HepG2 (cell line): ENCODE data around the gene POC1A. TPM values are rescaled to one million over a fixed set of nuclear protein-coding genes. Genes with fewer than 3 reads are reported as not detected.

Experiments
- ATAC-seq: fragments of 200-7000 bp; cut with Tn5 transposase; 3 replicates; pipeline ENCODE4 v1.9.1; 2020; ENCODE audit warnings: mild to moderate bottlenecking, moderate library complexity
- BruUV-seq: library from RNA; stranded (reverse); fragments of 400-500 nt; replicated peaks from 2 replicates; lab custom pipeline; 2021; lab: Mats Ljungman, UMichigan
- CTCF ChIA-PET: fragments of 300-600 bp; formaldehyde crosslinking; extraction: SDS; loops from one replicate; lab custom pipeline; 2021; ENCODE audit warnings: low total read pairs, inconsistent platforms, low intra/inter-chr PET ratio; lab: Yijun Ruan, JAX
- POLR2A ChIA-PET: fragments of 350-600 bp; sonication (Branson Sonifier 250); formaldehyde crosslinking; loops from one replicate; lab custom pipeline; 2020; ENCODE audit warnings: antibody characterized with exemption, inconsistent platforms; lab: Yijun Ruan, JAX
- DNase-seq: peaks from one replicate; pipeline ENCODE4 v3.0.0-alpha.2; 2015; ENCODE audit warnings: low spot score
- FAIRE-seq: peaks from 3 replicates; lab custom pipeline; 2011; peaks lifted over from hg19 to GRCh38; lab: Jason Lieb, UNC
- H2AFZ ChIP-seq: one replicate; pipeline ENCODE4 v1.6.1; 2011; ENCODE audit warnings: low read length, inconsistent platforms
- H3K27ac ChIP-seq: fragments of 300-600 bp; 3 replicates; pipeline ENCODE4 v1.8.0; 2011; ENCODE audit warnings: mixed run types, mild to moderate bottlenecking, mixed read lengths, low read length, inconsistent platforms; ENCODE audit not compliant: insufficient read depth; ENCODE audit errors: extremely low read length
- H3K27me3 ChIP-seq, 2 experiments: fragments of 200-600 bp in 1 of 2; 2 replicates in 1 of 2; 3 replicates in 1 of 2; pipeline versions ENCODE4 v1.6.0 to v1.8.0; 2011; ENCODE audit warnings: low read length in 2 of 2, mild to moderate bottlenecking in 2 of 2, moderate library complexity in 2 of 2, inconsistent platforms in 1 of 2; ENCODE audit not compliant: insufficient read depth in 2 of 2, control insufficient read depth in 1 of 2
- H3K36me3 ChIP-seq, 2 experiments: fragments of 200-600 bp in 1 of 2; replicated peaks in 1 of 2; 2 replicates in 1 of 2; 3 replicates in 1 of 2; pipeline versions ENCODE4 v1.5.1 to v1.8.0; 2011; ENCODE audit warnings: low read length in 2 of 2, inconsistent platforms in 1 of 2; ENCODE audit not compliant: insufficient read depth in 2 of 2, control insufficient read depth in 1 of 2
- H3K4me1 ChIP-seq: 2 replicates; pipeline ENCODE4 v1.5.1; 2012; ENCODE audit warnings: low read length, inconsistent platforms; ENCODE audit not compliant: insufficient read depth
- H3K4me2 ChIP-seq: 2 replicates; pipeline ENCODE4 v1.6.0; 2011; ENCODE audit warnings: low read depth, low read length, inconsistent platforms
- H3K4me3 ChIP-seq, 3 experiments: fragments of 200-600 bp in 1 of 3; sonication (generic), shearing (Covaris generic) in 1 of 3; replicated peaks in 1 of 3; 2 replicates each; pipeline ENCODE4 v1.5.1; 2011 to 2016; ENCODE audit warnings: low read length in 3 of 3, inconsistent platforms in 2 of 3, low read depth in 2 of 3, mild to moderate bottlenecking in 2 of 3, control low read depth in 1 of 3, mixed read lengths in 1 of 3; ENCODE audit not compliant: insufficient read depth in 1 of 3
- H3K79me2 ChIP-seq: one replicate; pipeline ENCODE4 v1.6.1; 2011; ENCODE audit warnings: low read length, inconsistent platforms; ENCODE audit not compliant: insufficient read depth
- H3K9ac ChIP-seq: 2 replicates; pipeline ENCODE4 v1.6.0; 2011; ENCODE audit warnings: mild to moderate bottlenecking, low read depth, low read length, inconsistent platforms; ENCODE audit not compliant: insufficient read depth
- H3K9me3 ChIP-seq: 2 replicates; pipeline ENCODE4 v1.5.1; 2012; ENCODE audit warnings: mild to moderate bottlenecking, low read length
- H4K20me1 ChIP-seq: 2 replicates; pipeline ENCODE4 v1.6.0; 2011; ENCODE audit warnings: inconsistent platforms, mild to moderate bottlenecking, low read length, moderate library complexity; ENCODE audit not compliant: insufficient read depth
- AGO1 ChIP-seq: fragments of 200-400 bp; formaldehyde crosslinking; IDR thresholded peaks from 2 replicates; pipeline ENCODE4 v1.6.1; 2017; ENCODE audit warnings: mild to moderate bottlenecking, low read depth, low read length, moderate library complexity; ENCODE audit not compliant: poor library complexity, severe bottlenecking
- HHEX ChIP-seq: IDR thresholded peaks from 2 replicates; pipeline ENCODE4 v1.6.1; 2016; ENCODE audit warnings: control low read depth
- U2AF2 ChIP-seq: fragments of 200-400 bp; formaldehyde crosslinking; IDR thresholded peaks from 2 replicates; pipeline ENCODE4 v1.6.1; 2017; ENCODE audit warnings: low read depth, mild to moderate bottlenecking, low read length
- ZBTB8A ChIP-seq: sonication (generic); formaldehyde crosslinking; IDR thresholded peaks from 2 replicates; pipeline ENCODE4 v1.4.0; 2020; ENCODE audit warnings: mild to moderate bottlenecking, low read depth, missing genetic modification reagents, borderline replicate concordance
- ZNF281 ChIP-seq: sonication (generic); formaldehyde crosslinking; IDR thresholded peaks from 2 replicates; pipeline ENCODE4 v1.4.0; 2020; ENCODE audit warnings: missing genetic modification reagents, borderline replicate concordance
- ZNF331 ChIP-seq: sonication (generic); formaldehyde crosslinking; IDR thresholded peaks from 2 replicates; pipeline ENCODE4 v1.4.0; 2020; ENCODE audit warnings: missing genetic modification reagents
- WGBS: methylation state at CpG from one replicate; pipeline ENCODE4 v1.1.6; 2017; ENCODE audit warnings: low lambda C conversion rate; 5-methylcytosine and 5-hydroxymethylcytosine counted together
- in situ Hi-C: cut with HindIII; loops from 2 replicates; pipeline ENCODE4 v1.10.0; 2017; ENCODE audit warnings: low pct_unique_long_range_greater_than_20kb; ENCODE audit not compliant: extremely low pct_ligation_motif_present
- intact Hi-C: fragments of 100-400 bp; cut with micrococcal nuclease; formaldehyde crosslinking; loops from one replicate; pipeline ENCODE4 v1.10.0; 2022; ENCODE audit not compliant: unreplicated experiment
- polyA plus RNA-seq, 8 experiments: library from polyadenylated mRNA; depleted of rRNA in 3 of 8; stranded (reverse) in 7 of 8; unstranded in 1 of 8; fragments of >200 nt; fragmentation: Illumina TruSeq in 4 of 8; extraction: Trizol in 4 of 8; gene quantifications; 2 replicates each; pipeline versions ENCODE4 v1.2.1 to v1.2.3, GENCODE V29; 2011 to 2016; ENCODE audit warnings: low read depth in 4 of 8, missing spikeins in 1 of 8, mixed read lengths in 1 of 8; ENCODE audit not compliant: insufficient read depth in 1 of 8
- total RNA-seq, 5 experiments: library from RNA; depleted of rRNA; stranded (reverse); fragments of >200 nt; fragmentation: Illumina TruSeq; extraction: Trizol; gene quantifications; 2 replicates each; pipeline ENCODE4 v1.2.3, GENCODE V29; 2016; ENCODE audit warnings: low read depth in 1 of 5
- TF ChIP-seq, protein P1 (sequence below): sonication (generic); formaldehyde crosslinking; IDR thresholded peaks from 2 replicates; pipeline ENCODE4 v1.4.0; 2020; ENCODE audit warnings: missing genetic modification reagents

The POC1A gene
- total and polyA plus RNA-seq, 2 of the 13 experiments (the other 11 are each of a cell fraction or from before 2014, with no cell fraction given): 14.6 to 20.0 TPM

GRCh38 chr3:52190294-52191074 lies 36.3 kb upstream of the POC1A start:
- ATAC-seq: no peak; the same call in 2 of the 3 replicates
- CTCF ChIA-PET: no interaction called here
- no peak for FAIRE-seq
- POLR2A ChIA-PET: no interaction called here
- H4K20me1 ChIP-seq: no peaks in the 10 kb centered on the region
- no peak overlapping the region for H3K4me3 ChIP-seq
- no peak overlapping the region for H3K4me2 ChIP-seq
- intact Hi-C loops: no loop called here
- H3K27me3 ChIP-seq: peaks cover 0 to 6% of the 10 kb centered on the region in 2 experiments; a peak in 1 of 5 replicates
- no peak overlapping the region for H3K9ac ChIP-seq
- no peak for DNase-seq
- no peaks in the 10 kb centered on the region for H3K9me3 ChIP-seq
- H2AFZ ChIP-seq: no peak overlapping the region
- no peak for TF ChIP-seq HHEX (CRISPR knock-in tag)
- no peak for TF ChIP-seq U2AF2
- no peak for TF ChIP-seq ZNF331 (CRISPR knock-in tag)
- TF ChIP-seq, protein P1, sequence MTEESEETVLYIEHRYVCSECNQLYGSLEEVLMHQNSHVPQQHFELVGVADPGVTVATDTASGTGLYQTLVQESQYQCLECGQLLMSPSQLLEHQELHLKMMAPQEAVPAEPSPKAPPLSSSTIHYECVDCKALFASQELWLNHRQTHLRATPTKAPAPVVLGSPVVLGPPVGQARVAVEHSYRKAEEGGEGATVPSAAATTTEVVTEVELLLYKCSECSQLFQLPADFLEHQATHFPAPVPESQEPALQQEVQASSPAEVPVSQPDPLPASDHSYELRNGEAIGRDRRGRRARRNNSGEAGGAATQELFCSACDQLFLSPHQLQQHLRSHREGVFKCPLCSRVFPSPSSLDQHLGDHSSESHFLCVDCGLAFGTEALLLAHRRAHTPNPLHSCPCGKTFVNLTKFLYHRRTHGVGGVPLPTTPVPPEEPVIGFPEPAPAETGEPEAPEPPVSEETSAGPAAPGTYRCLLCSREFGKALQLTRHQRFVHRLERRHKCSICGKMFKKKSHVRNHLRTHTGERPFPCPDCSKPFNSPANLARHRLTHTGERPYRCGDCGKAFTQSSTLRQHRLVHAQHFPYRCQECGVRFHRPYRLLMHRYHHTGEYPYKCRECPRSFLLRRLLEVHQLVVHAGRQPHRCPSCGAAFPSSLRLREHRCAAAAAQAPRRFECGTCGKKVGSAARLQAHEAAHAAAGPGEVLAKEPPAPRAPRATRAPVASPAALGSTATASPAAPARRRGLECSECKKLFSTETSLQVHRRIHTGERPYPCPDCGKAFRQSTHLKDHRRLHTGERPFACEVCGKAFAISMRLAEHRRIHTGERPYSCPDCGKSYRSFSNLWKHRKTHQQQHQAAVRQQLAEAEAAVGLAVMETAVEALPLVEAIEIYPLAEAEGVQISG (CRISPR knock-in tag): no peak
- no peak for TF ChIP-seq AGO1
- no peak for TF ChIP-seq ZBTB8A (CRISPR knock-in tag)
- no peak for TF ChIP-seq ZNF281 (CRISPR knock-in tag)
- H3K4me1 ChIP-seq: peaks cover 51% of the 10 kb centered on the region
- H3K79me2 ChIP-seq: no peaks in the 10 kb centered on the region
- no peaks in the 10 kb centered on the region for H3K36me3 ChIP-seq
- in situ Hi-C loops: no loop called here
- BruUV-seq: no TSS peak
- 28% methylated on average over 6 of the region's 9 CpGs for WGBS
- H3K27ac ChIP-seq: no peak overlapping the region
